HG02885 (cell line): ENCODE measurements around the gene SLC49A3.
"Not testable (repeated sequence)": the region's sequence is repeated elsewhere in the genome, so short reads cannot be mapped to it uniquely, and the experiment has no call there.

Experiments used
- ATAC-seq: cut with Tn5 transposase; IDR thresholded peaks from one replicate; pipeline ENCODE4 v1.9.1; 2021; ENCODE audit warnings: mild to moderate bottlenecking; ENCODE audit not compliant: unreplicated experiment, poor library complexity

SLC49A3 gene

GRCh38 chr4:688854-689681 lies at the start of gene SLC49A3:
Gene SLC49A3, minus strand, starts transcription at chr4:689151. Its CDS starts 24 bp downstream, at chr4:689127.
- ATAC-seq = no peak

GRCh38 chr4:736561-736960 lies 47.6 kb upstream of the SLC49A3 start:
- ATAC-seq = not testable (repeated sequence)

GRCh38 chr4:735583-735982 lies 46.6 kb upstream of the SLC49A3 start:
- no peak for ATAC-seq

- ATAC-seq = no peak
Measured at GRCh38 chr4:734951-735350, 46.0 kb upstream of the SLC49A3 start.

- ATAC-seq = no peak
Measured at GRCh38 chr4:734075-734474, 45.1 kb upstream of the SLC49A3 start.

GRCh38 chr4:733631-733980 lies 44.7 kb upstream of the SLC49A3 start:
- ATAC-seq = no peak

- ATAC-seq = no peak
Measured at GRCh38 chr4:732911-733630, 44.1 kb upstream of the SLC49A3 start.

- no peak for ATAC-seq
Measured at GRCh38 chr4:732486-732885, 43.5 kb upstream of the SLC49A3 start.

GRCh38 chr4:731954-732353 lies 43.0 kb upstream of the SLC49A3 start:
- not testable (repeated sequence) for ATAC-seq

- not testable (repeated sequence) for ATAC-seq
Measured at GRCh38 chr4:730946-731904, 42.3 kb upstream of the SLC49A3 start.

GRCh38 chr4:730511-730910 lies 41.6 kb upstream of the SLC49A3 start:
- no peak for ATAC-seq

GRCh38 chr4:729336-730315 lies 40.7 kb upstream of the SLC49A3 start:
- no peak for ATAC-seq

GRCh38 chr4:727576-727975 lies 38.6 kb upstream of the SLC49A3 start:
- no peak for ATAC-seq

- no peak for ATAC-seq
Measured at GRCh38 chr4:726838-727237, 37.9 kb upstream of the SLC49A3 start.

- no peak for ATAC-seq
Measured at GRCh38 chr4:726235-726787, 37.4 kb upstream of the SLC49A3 start.

- ATAC-seq = no peak
Measured at GRCh38 chr4:725391-726234, 36.7 kb upstream of the SLC49A3 start.

GRCh38 chr4:723751-724530 lies 35.0 kb upstream of the SLC49A3 start:
- no peak for ATAC-seq
